Neural progenitor cell (in vitro differentiated cells): ENCODE results near the gene ORC5. TPM values are rescaled to one million over a fixed set of nuclear protein-coding genes. Genes with fewer than 3 reads are reported as not detected.

ENCODE experiments used
- DNase-seq: peaks from one replicate; pipeline ENCODE4 v3.0.0-alpha.2; 2016; ENCODE audit warnings: low spot score
- H2AFZ ChIP-seq: fragments of 200-600 bp; sonication (generic); replicated peaks from 2 replicates; pipeline ENCODE4 v1.6.1; 2016; ENCODE audit warnings: antibody characterized with exemption
- H3F3A ChIP-seq: fragments of 200-600 bp; sonication (generic); 2 replicates; pipeline ENCODE4 v1.6.1; 2016; ENCODE audit warnings: antibody characterized with exemption, low read depth
- H3K27ac ChIP-seq: fragments of 200-600 bp; sonication (generic); 2 replicates; pipeline ENCODE4 v1.5.1; 2016; ENCODE audit warnings: mild to moderate bottlenecking
- H3K27me3 ChIP-seq: fragments of 200-600 bp; sonication (generic); 2 replicates; pipeline ENCODE4 v1.6.1; 2016; ENCODE audit warnings: mild to moderate bottlenecking, moderate library complexity
- H3K36me3 ChIP-seq: fragments of 200-600 bp; sonication (generic); 2 replicates; pipeline ENCODE4 v1.5.1; 2016
- H3K4me1 ChIP-seq: fragments of 200-600 bp; sonication (generic); 2 replicates; pipeline ENCODE4 v1.6.1; 2016; ENCODE audit warnings: mixed run types
- H3K4me2 ChIP-seq: fragments of 200-600 bp; sonication (generic); 2 replicates; pipeline ENCODE4 v1.6.1; 2016
- H3K4me3 ChIP-seq: fragments of 200-600 bp; sonication (generic); 2 replicates; pipeline ENCODE4 v1.5.1; 2016
- H3K79me2 ChIP-seq: fragments of 200-600 bp; sonication (generic); 2 replicates; pipeline ENCODE4 v1.6.1; 2016; ENCODE audit warnings: low read depth
- H3K9ac ChIP-seq: fragments of 200-600 bp; sonication (generic); 2 replicates; pipeline ENCODE4 v1.6.1; 2016
- H3K9me3 ChIP-seq: fragments of 200-600 bp; sonication (generic); 2 replicates; pipeline ENCODE4 v1.5.1; 2016; ENCODE audit warnings: low read depth
- H4K20me1 ChIP-seq: fragments of 200-600 bp; sonication (generic); 2 replicates; pipeline ENCODE4 v1.6.1; 2016; ENCODE audit warnings: low read depth
- H3K27ac Mint-ChIP-seq: 3 replicates; pipeline ENCODE4 v1.8.0; 2021; ENCODE audit warnings: mixed read lengths
- H3K27me3 Mint-ChIP-seq: 2 replicates; pipeline ENCODE4 v1.8.0; 2022; ENCODE audit warnings: low read depth, mild to moderate bottlenecking, inconsistent platforms, moderate library complexity, mixed read lengths; ENCODE audit not compliant: insufficient read depth
- H3K36me3 Mint-ChIP-seq: 3 replicates; pipeline ENCODE4 v1.8.0; 2021; ENCODE audit warnings: mixed read lengths
- H3K4me1 Mint-ChIP-seq: 3 replicates; pipeline ENCODE4 v1.8.0; 2021; ENCODE audit warnings: mixed read lengths
- H3K4me3 Mint-ChIP-seq: 3 replicates; pipeline ENCODE4 v1.8.0; 2021; ENCODE audit warnings: mild to moderate bottlenecking, moderate library complexity, mixed read lengths
- H3K9me3 Mint-ChIP-seq: 3 replicates; pipeline ENCODE4 v1.8.0; 2020; ENCODE audit warnings: mixed read lengths
- CTCF ChIP-seq: fragments of 200-600 bp; sonication (generic); IDR thresholded peaks from 2 replicates; pipeline ENCODE4 v1.5.1; 2017; ENCODE audit warnings: antibody characterized with exemption, mild to moderate bottlenecking
- EZH2 ChIP-seq: fragments of 200-600 bp; sonication (generic); IDR thresholded peaks from 2 replicates; pipeline ENCODE4 v1.6.1; 2017; ENCODE audit warnings: antibody characterized with exemption, mild to moderate bottlenecking, moderate library complexity
- EZH2phosphoT487 ChIP-seq: fragments of 200-600 bp; sonication (generic); IDR thresholded peaks from 2 replicates; pipeline ENCODE4 v1.6.1; 2017; ENCODE audit warnings: antibody characterized with exemption
- total RNA-seq: library from RNA; depleted of rRNA; stranded (reverse); fragments of >200 nt; gene quantifications from 2 replicates; pipeline ENCODE4 v1.2.3, GENCODE V29; 2015; ENCODE audit warnings: low replicate concordance

The ORC5 gene
- total RNA-seq, 1 donor from 2014 or later = 14.9 TPM

GRCh38 chr7:104130726-104131125 is 77.1 kb downstream of the ORC5 start:
- peaks cover 2% of the 10 kb centered on the region for H3K27me3 Mint-ChIP-seq
- H3K9me3 Mint-ChIP-seq = no peaks in the 10 kb centered on the region
- H3K36me3 Mint-ChIP-seq = peaks cover 16% of the 10 kb centered on the region

GRCh38 chr7:104127204-104127603 is 80.6 kb downstream of the ORC5 start:
- Mint-ChIP-seq H3K4me1 (peaks cover 5% of the 10 kb centered on the region), H3K36me3 (peaks cover 21% of the 10 kb centered on the region), H3K27ac (no peak overlapping the region)

More at GRCh38 chr7:104130726-104131125, 77.1 kb downstream of the ORC5 start:
- H3K27ac Mint-ChIP-seq = no peak overlapping the region
- Histone ChIP-seq H4K20me1 (no peaks in the 10 kb centered on the region), H3F3A (no peaks in the 10 kb centered on the region), H3K9ac (no peak overlapping the region), H3K4me1 (peaks cover 14% of the 10 kb centered on the region), H3K27me3 (no peaks in the 10 kb centered on the region), H3K27ac (no peak overlapping the region), H3K79me2 (no peaks in the 10 kb centered on the region), H3K4me3 (no peak overlapping the region), H3K36me3 (no peaks in the 10 kb centered on the region), H3K4me2 (no peak overlapping the region), H2AFZ (no peak overlapping the region), H3K9me3 (no peaks in the 10 kb centered on the region)
- H3K4me3 Mint-ChIP-seq = no peak overlapping the region
- peaks cover 5% of the 10 kb centered on the region for H3K4me1 Mint-ChIP-seq
- DNase-seq = no peak
- no peak for TF ChIP-seq EZH2phosphoT487
- no peak for TF ChIP-seq CTCF
- no peak for TF ChIP-seq EZH2

DNA sequence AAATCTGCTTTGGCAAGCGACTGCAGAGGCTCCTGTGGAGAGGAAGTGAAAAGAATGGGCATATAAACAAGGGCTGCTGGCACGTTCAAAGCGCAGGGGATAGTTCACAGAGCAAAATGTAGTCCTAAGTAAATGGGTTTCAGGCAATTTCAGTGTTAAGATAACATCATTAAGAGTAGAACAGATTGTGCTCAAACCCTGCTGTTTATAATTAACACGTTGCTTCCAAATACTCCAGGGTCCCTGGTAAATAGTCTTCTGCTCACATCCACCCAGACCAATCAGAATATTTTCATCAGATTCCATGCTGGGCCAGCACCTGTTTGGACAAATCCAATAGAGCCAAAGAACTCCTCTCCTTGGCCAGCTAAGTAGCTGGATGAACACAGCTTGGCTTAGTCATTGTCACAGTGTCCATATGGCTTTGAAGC is 81.4 kb downstream of the ORC5 start:
- Histone ChIP-seq H3K79me2 (no peaks in the 10 kb centered on the region), H3K27ac (peak overlapping the region; percentile 56), H2AFZ (no peak overlapping the region), H3K4me2 (no peak overlapping the region), H3K9me3 (no peaks in the 10 kb centered on the region), H4K20me1 (no peaks in the 10 kb centered on the region), H3K4me3 (no peak overlapping the region), H3K27me3 (no peaks in the 10 kb centered on the region), H3K36me3 (no peaks in the 10 kb centered on the region), H3K9ac (no peak overlapping the region), H3K4me1 (peaks cover 18% of the 10 kb centered on the region), H3F3A (no peaks in the 10 kb centered on the region)
- peak; percentile 3 for DNase-seq
- no peaks in the 10 kb centered on the region for H3K9me3 Mint-ChIP-seq
- H3K27me3 Mint-ChIP-seq = peaks cover 3% of the 10 kb centered on the region
- peaks cover 17% of the 10 kb centered on the region for H3K36me3 Mint-ChIP-seq
- TF ChIP-seq EZH2phosphoT487 (no peak), CTCF (no peak), EZH2 (no peak)
- H3K27ac Mint-ChIP-seq = no peak overlapping the region
- H3K4me3 Mint-ChIP-seq = no peak overlapping the region
- H3K4me1 Mint-ChIP-seq = peaks cover 5% of the 10 kb centered on the region

More at GRCh38 chr7:104127204-104127603, 80.6 kb downstream of the ORC5 start:
- Histone ChIP-seq H3K36me3 (no peaks in the 10 kb centered on the region), H3K4me1 (peaks cover 18% of the 10 kb centered on the region), H3K4me2 (no peak overlapping the region), H3K9me3 (no peaks in the 10 kb centered on the region), H3K27ac (peak overlapping the region; percentile 56), H2AFZ (no peak overlapping the region), H3K4me3 (no peak overlapping the region), H4K20me1 (no peaks in the 10 kb centered on the region), H3K9ac (no peak overlapping the region), H3K79me2 (no peaks in the 10 kb centered on the region), H3F3A (no peaks in the 10 kb centered on the region), H3K27me3 (no peaks in the 10 kb centered on the region)
- DNase-seq = no peak
- TF ChIP-seq CTCF (no peak), EZH2phosphoT487 (no peak), EZH2 (no peak)
- Mint-ChIP-seq H3K27me3 (peaks cover 3% of the 10 kb centered on the region), H3K4me3 (no peak overlapping the region), H3K9me3 (no peaks in the 10 kb centered on the region)
